Mesothelial cell of epicardium (in vitro differentiated cells): ENCODE measurements around the gene LRRC9. TPM values are rescaled to one million over a fixed set of nuclear protein-coding genes. Genes with fewer than 3 reads are reported as not detected.
"Not testable (repeated sequence)": the region's sequence is repeated elsewhere in the genome, so short reads cannot be mapped to it uniquely, and the experiment has no call there.

Experiments
- DNase-seq, 2 experiments: peaks; one replicate each; pipeline ENCODE4 v3.0.0; 2021; ENCODE audit warnings: low spot score in 2 of 2; ENCODE audit not compliant: unreplicated experiment in 2 of 2
- H3K27ac Mint-ChIP-seq: 2 replicates; pipeline ENCODE4 v1.8.0; 2021; ENCODE audit warnings: mixed read lengths
- H3K27me3 Mint-ChIP-seq: 2 replicates; pipeline ENCODE4 v1.8.0; 2021; ENCODE audit warnings: low read depth, mixed read lengths
- H3K36me3 Mint-ChIP-seq: 2 replicates; pipeline ENCODE4 v1.8.0; 2021; ENCODE audit warnings: mixed read lengths
- H3K4me1 Mint-ChIP-seq: 2 replicates; pipeline ENCODE4 v1.8.0; 2021; ENCODE audit warnings: mixed read lengths
- H3K4me3 Mint-ChIP-seq: 2 replicates; pipeline ENCODE4 v1.8.0; 2021; ENCODE audit warnings: mild to moderate bottlenecking, moderate library complexity, mixed read lengths
- H3K9me3 Mint-ChIP-seq: 2 replicates; pipeline ENCODE4 v1.8.0; 2021; ENCODE audit warnings: mixed read lengths
- CTCF ChIP-seq: fragments of 200-600 bp; sonication (generic); IDR thresholded peaks from one replicate; pipeline ENCODE4 v1.5.0; 2021; ENCODE audit warnings: antibody characterized with exemption; ENCODE audit not compliant: unreplicated experiment
- total RNA-seq: library from RNA; stranded (reverse); gene quantifications from 3 replicates; pipeline ENCODE4 v1.2.1, GENCODE V29; 2021

LRRC9 gene
- total RNA-seq, 1 donor from 2014 or later = 0.45 TPM

GRCh38 chr14:60035177-60035576 lies 115.2 kb downstream of the LRRC9 start:
- H3K4me1 Mint-ChIP-seq = no peaks in the 10 kb centered on the region
- peaks cover 10% of the 10 kb centered on the region for H3K27me3 Mint-ChIP-seq
- no peak overlapping the region for H3K4me3 Mint-ChIP-seq
- no peak for TF ChIP-seq CTCF
- DNase-seq = no peak
- no peak overlapping the region for H3K27ac Mint-ChIP-seq
- no peaks in the 10 kb centered on the region for H3K36me3 Mint-ChIP-seq
- H3K9me3 Mint-ChIP-seq = peaks cover 20% of the 10 kb centered on the region

GRCh38 chr14:60047976-60048375 lies 128.0 kb downstream of the LRRC9 start:
- DNase-seq, H3K27ac Mint-ChIP-seq, H3K4me3 Mint-ChIP-seq, H3K27me3 Mint-ChIP-seq, H3K4me1 Mint-ChIP-seq, H3K36me3 Mint-ChIP-seq: not testable (repeated sequence)
- peaks cover 29% of the 10 kb centered on the region for H3K9me3 Mint-ChIP-seq

- H3K4me1 Mint-ChIP-seq = peaks cover 2% of the 10 kb centered on the region
- no peak for TF ChIP-seq CTCF
- H3K27me3 Mint-ChIP-seq = peaks cover 15% of the 10 kb centered on the region
- no peak overlapping the region for H3K27ac Mint-ChIP-seq
- DNase-seq = no peak
- H3K9me3 Mint-ChIP-seq = no peaks in the 10 kb centered on the region
- H3K4me3 Mint-ChIP-seq = no peak overlapping the region
- no peaks in the 10 kb centered on the region for H3K36me3 Mint-ChIP-seq
Observed at GRCh38 chr14:60051721-60052221, 131.8 kb downstream of the LRRC9 start.

GRCh38 chr14:60058087-60058486 lies 138.1 kb downstream of the LRRC9 start:
- Mint-ChIP-seq H3K9me3 (no peaks in the 10 kb centered on the region), H3K27me3 (peaks cover 15% of the 10 kb centered on the region), H3K4me1 (no peaks in the 10 kb centered on the region), H3K27ac (no peak overlapping the region), H3K4me3 (no peak overlapping the region), H3K36me3 (no peaks in the 10 kb centered on the region)
- DNase-seq = no peak
- no peak for TF ChIP-seq CTCF

GRCh38 chr14:60061371-60061770 lies 141.4 kb downstream of the LRRC9 start:
- no peak overlapping the region for H3K27ac Mint-ChIP-seq
- TF ChIP-seq CTCF = no peak
- no peaks in the 10 kb centered on the region for H3K36me3 Mint-ChIP-seq
- H3K9me3 Mint-ChIP-seq = no peaks in the 10 kb centered on the region
- no peaks in the 10 kb centered on the region for H3K4me1 Mint-ChIP-seq
- no peak for DNase-seq
- peaks cover 10% of the 10 kb centered on the region for H3K27me3 Mint-ChIP-seq
- no peak overlapping the region for H3K4me3 Mint-ChIP-seq

- Mint-ChIP-seq H3K36me3 (no peaks in the 10 kb centered on the region), H3K27me3 (peaks cover 7% of the 10 kb centered on the region), H3K4me1 (no peaks in the 10 kb centered on the region), H3K9me3 (no peaks in the 10 kb centered on the region), H3K4me3 (no peak overlapping the region), H3K27ac (no peak overlapping the region)
- peak; percentile 29 for TF ChIP-seq CTCF
- no peak for DNase-seq
Observed at GRCh38 chr14:60064491-60065072, 144.6 kb downstream of the LRRC9 start.
